GF-D8 (cell line): ENCODE data around the gene SYTL5.

Experiments
- DNase-seq: peaks from one replicate; lab custom pipeline; 2025; lab: John Stamatoyannopoulos, UW

SYTL5 gene

DNA sequence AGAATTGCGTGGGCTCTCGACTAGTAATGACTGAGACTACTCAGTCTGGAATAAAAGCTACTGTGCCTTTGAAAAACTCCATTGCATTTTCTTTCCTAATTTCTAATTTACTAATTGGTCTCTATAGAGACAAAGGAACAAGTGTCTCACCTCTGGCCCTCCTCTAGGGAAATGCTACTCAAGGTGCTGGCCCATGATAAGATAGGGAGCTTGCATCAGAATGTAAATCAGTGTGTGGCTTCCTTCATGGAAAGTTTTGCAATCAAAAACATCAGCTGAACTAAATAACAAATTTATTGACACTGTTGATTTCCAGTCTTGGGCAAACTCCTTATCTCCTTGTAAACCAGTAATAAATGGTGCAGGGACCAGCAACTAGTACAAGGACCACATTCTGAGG lies 132.5 kb downstream of the SYTL5 start:
- DNase-seq, result no peak

DNA sequence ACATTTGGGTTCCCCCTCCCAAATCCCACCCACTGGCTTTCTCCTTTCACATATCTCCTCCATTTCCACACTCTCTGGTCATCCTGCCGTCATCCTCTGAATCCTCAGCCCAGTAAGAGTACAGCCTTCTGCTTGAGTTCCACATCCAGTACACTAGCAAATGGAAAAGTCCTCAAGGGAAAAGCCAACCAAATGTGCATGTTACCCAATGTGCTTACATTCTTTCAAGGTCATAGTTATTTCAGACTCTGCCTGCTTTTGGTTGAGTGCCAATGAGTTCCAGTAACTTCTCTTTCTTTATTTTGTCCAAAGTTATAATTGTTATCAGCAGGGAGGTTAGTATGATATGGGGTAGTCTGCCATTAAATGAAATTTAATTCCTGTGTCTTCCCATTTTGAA lies 136.3 kb downstream of the SYTL5 start:
- DNase-seq, result no peak

DNA sequence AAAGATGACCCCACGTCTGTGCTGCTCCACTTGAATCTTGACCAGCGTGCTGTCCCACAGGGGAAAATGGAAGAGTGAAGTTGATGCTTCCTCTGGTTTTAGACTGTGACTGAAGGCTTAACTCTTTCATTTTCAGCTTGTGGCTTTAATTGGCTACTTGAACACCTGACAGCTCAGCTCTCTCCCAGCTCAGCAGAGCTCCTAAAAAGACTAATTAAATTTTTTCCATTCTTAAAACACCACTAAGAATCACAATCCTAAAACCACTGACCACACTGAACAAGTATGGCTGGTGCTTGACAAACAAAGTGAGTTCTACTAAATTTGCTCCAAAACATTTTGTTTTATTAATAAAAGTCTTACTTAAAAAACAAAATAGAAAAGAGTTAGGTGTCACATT lies 142.7 kb downstream of the SYTL5 start:
- no peak for DNase-seq

DNA sequence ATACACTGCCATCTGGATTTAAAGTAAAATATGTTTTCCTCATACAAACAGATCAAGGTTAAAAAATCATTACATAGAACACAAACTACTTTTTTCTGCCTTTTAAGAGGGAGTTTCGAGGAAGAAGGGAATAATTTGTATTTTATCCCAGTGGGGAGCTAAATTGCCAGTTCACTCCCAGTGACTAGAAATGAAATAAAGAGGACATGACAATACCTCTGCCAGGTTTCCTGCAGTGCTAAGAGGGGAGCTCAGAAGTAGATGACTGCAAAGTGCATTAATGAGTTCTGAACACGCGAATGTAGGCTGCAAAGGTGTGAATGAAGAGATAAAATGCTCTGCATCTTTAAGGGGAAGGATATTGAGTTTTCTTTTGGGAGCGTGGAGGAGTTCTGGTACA lies 144.6 kb downstream of the SYTL5 start:
- no peak for DNase-seq

DNA sequence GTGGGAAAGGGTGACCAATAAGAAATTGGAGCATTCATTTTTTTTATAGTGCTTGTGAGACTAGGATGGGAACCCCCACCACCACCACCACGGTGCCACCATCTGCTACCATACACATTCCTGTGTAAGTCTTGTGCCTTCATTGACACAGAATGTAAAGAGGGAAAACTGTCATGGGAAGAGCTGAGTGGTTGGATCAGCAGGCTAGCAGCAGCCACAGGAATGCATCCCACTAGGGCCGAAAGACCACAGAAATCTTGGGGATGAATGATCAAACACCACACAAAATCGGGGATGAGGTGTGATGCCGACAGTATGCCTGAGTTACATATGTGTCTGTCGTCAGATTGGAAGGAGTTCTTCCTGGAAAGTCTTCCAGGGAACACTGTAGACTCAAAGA lies 145.1 kb downstream of the SYTL5 start:
- no peak for DNase-seq

DNA sequence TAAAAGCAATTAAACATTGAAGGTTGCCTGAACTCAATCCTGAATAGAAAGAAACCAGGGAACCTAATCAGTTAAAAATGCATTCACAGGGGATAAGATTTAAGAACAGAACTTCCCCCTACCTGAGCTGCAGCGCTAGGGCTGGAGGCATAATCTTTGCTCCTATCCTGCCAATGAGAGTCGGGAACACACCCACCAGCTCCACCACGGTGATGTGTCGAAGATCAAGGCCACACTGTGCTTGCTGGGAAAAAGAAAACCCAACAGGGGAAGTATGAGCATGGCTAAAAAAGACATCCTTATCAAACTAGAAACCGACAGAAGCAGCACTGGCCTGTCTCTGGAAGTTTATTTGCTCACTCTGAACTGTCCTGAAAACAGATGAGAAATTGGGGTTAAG lies 148.0 kb downstream of the SYTL5 start:
- no peak for DNase-seq

DNA sequence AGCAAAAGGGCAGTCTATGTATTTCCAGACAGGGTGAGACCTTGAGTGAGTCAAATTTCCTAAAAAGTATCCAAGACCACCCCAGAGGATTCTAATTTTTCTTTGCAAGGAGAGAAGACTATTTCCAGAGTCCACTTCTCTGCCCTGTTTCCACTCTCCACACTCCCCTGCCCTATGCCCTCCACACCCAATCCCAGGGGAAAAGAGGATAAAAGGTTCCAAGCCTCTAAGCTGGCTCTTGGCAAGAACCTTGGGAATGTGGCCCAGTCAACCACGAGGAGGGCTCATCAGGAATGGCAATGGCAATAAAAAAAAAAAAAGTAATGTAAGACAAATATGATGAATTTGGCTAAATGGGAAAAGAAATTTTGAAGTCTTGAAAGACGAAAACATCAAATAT lies 148.5 kb downstream of the SYTL5 start:
- DNase-seq, result no peak

DNA sequence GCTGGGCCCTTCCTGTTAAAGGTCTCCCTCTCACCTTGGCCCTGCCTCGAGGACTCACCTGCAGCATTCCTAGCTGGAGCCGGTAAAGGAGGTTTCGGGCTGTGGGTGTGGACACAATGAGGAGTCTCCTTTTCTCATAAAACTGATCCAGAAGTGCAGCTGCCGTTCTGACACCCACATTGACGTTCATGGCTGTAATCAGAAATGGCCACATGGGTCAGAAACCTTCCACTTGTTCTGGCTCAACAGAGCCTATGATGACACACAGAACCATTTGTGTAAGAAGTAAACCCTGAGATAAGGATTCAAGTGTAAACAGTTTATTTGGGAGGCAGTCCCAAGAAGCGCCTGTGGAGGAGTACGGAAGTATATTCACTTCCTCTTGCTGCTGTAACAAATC lies 150.5 kb downstream of the SYTL5 start:
- no peak for DNase-seq

DNA sequence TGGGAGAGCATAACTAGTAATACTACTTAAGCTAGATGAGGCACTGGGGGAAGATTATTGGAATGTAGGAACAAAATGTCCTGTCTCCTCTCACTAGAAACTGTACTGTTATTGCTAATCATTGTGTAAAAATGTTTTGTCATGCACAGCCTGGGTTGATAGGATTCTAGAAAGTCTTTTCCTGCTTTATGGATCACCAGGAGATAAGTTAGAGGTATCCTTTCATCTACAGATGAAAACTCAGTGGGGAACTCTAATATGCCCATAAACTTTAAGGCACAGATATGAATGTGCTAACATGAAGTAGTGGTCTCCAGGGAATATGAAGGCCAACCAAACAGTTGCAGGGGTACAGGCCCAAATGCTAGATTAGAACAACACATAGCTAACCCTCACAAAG lies 156.8 kb downstream of the SYTL5 start:
- no peak for DNase-seq

DNA sequence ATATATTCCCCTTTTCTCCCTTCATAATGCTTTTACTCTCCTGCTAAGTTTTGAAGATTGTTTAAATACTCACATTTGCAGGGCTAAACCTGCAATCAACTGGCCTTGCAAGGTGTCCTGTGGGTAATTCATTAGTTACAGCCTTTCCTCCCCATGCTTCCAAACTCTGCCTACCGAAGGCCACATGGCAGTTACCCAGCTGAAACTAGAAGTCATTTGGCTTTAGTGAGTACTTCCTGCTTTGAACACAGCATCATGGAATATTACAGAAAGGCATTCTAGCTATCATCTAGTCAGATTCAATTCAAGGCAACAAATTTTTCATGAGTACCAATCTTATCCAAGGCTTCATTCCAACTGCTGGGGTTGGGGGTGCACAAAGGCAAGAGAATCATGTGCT lies 158.7 kb downstream of the SYTL5 start:
- no peak for DNase-seq

DNA sequence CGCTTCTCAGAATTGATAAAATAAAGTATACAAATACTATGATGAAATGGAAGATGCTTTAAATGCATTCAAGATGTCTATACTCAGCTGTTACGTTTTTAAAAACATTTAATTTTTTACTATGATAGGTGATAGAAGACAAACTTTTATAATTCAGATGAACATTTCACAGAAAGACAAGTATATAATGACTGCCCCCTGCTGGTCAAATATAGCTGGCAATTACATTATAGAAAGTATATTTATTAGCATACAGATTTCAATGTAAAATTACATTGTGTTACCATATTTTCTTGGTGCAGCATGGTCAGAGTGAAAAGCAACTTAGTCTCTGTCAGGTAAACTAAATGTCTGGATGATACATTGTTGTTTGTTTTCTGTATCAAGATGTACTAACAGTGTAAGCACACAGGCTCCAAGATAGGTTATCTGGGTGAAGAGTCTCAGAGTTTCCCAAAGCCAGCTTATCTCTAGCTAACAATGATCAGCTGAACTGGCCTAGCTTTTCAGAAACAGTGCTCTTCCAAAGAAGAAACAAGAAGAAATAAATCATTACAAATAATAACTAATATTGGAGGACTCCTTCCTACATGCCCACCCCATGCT lies 160.2 kb downstream of the SYTL5 start:
- DNase-seq, result no peak

DNA sequence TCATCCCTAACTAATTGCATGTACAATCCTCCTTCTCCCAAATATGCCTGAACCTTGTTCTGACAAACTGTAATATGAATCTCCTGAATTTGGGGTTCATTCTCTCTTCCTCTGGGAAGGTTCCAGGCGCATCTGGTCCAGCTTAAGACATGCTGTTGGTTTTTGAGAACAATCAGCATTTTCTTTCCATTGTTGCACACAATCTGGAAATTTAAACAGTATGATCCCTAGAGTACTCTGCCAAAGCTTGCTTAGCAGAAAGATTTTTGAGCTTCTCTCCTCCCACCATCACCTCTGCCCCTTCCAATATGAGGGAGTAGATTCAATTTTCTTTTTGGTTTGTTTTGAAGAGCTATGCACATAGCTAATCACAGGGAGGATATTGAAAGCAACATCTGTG lies 164.2 kb downstream of the SYTL5 start:
- no peak for DNase-seq

DNA sequence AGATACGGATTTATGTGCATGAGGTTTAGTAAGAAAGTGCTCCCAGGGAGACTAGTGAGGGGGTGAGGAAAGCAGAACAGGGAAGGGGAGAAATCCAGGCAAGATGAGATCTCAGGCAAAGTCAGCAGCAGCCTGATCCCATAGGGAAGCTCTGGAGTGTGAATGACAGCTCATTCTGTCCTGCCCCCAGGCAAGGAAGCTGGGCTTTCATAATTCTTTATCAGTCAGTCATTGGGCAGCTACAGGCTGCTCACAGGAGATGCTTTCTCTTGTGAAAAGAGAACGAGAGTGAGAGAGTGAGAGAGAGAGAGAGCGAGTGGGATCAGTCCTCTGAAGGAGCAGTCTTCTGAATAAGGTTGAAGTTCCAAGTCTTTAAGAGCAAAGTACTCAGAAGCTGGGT lies 166.2 kb downstream of the SYTL5 start:
- no peak for DNase-seq

DNA sequence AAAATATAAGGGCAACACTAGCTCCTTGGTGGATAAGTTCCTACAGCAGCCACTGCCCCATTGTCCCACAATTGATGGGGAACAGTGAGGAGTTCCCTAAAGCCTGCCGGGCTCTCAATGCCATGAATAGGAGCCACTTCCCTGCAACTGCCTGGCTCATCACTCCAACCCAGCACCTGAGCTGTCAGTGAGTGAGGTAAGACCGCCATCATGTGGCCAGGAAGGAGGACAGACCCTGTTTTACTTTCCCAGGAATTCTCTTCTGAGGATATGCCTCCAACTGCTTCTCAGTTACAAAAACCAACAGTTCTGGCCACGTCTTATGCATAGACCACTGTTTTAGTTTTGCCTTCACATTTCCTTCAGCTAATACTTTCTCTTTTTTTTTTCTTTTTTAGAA lies 168.8 kb downstream of the SYTL5 start:
- DNase-seq, result no peak

DNA sequence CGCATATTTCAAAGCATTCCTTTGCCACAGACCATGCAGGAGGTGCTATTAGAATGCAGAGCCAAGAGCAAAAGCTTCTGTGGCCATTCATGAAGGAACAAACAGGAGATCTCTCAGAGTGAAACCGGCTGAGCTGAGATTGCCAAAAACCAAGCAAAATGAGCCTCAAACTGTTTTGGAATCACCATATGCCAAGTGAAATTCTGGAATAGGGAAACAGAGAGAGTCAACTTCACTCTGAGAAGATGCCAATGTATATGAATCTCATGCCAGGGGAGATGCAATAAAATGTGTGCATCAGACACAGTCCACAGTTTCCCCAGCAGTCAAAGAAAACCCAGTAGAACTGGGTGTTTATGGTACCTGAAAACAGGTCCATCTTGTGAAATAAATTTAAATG lies 172.0 kb downstream of the SYTL5 start:
- no peak for DNase-seq
